GM21723 (cell line): Measurements from ENCODE around the gene MICAL2.
A peak's percentile ranks its signal among the peaks of the same experiment; 100 is the strongest.

Experiments
- ATAC-seq: cut with Tn5 transposase; IDR thresholded peaks from one replicate; pipeline ENCODE4 v1.9.1; 2021; ENCODE audit warnings: mild to moderate bottlenecking, moderate library complexity; ENCODE audit not compliant: unreplicated experiment

Gene MICAL2

GRCh38 chr11:12166299-12167060 is 56.1 kb downstream of the MICAL2 start:
- no peak for ATAC-seq

- no peak for ATAC-seq
Observed at GRCh38 chr11:12167061-12168000, 56.9 kb downstream of the MICAL2 start.

- ATAC-seq = no peak
Observed at GRCh38 chr11:12168114-12168513, 57.7 kb downstream of the MICAL2 start.

GRCh38 chr11:12169822-12170221 is 59.4 kb downstream of the MICAL2 start:
- ATAC-seq = no peak

- ATAC-seq = no peak
Observed at GRCh38 chr11:12170501-12170900, 60.1 kb downstream of the MICAL2 start.

- no peak for ATAC-seq
Observed at GRCh38 chr11:12170984-12171383, 60.6 kb downstream of the MICAL2 start.

- ATAC-seq = no peak
Observed at GRCh38 chr11:12171921-12172320, 61.5 kb downstream of the MICAL2 start.

- no peak for ATAC-seq
Observed at GRCh38 chr11:12172493-12173013, 62.2 kb downstream of the MICAL2 start.

GRCh38 chr11:12173111-12173510 is 62.7 kb downstream of the MICAL2 start:
- ATAC-seq = no peak

- peak; percentile 54 for ATAC-seq
Observed at GRCh38 chr11:12174128-12174476, 63.7 kb downstream of the MICAL2 start.

GRCh38 chr11:12174477-12175143 is 64.2 kb downstream of the MICAL2 start:
- ATAC-seq = peak; percentile 90

GRCh38 chr11:12175694-12176241 is 65.4 kb downstream of the MICAL2 start:
- ATAC-seq = no peak

GRCh38 chr11:12176410-12176809 is 66.0 kb downstream of the MICAL2 start:
- no peak for ATAC-seq

- ATAC-seq = no peak
Observed at GRCh38 chr11:12177739-12178338, 67.4 kb downstream of the MICAL2 start.

GRCh38 chr11:12179019-12179418 is 68.6 kb downstream of the MICAL2 start:
- ATAC-seq = no peak

GRCh38 chr11:12179531-12179930 is 69.1 kb downstream of the MICAL2 start:
- no peak for ATAC-seq

GRCh38 chr11:12180257-12181205 is 70.1 kb downstream of the MICAL2 start:
- ATAC-seq = no peak

GRCh38 chr11:12182302-12182675 is 71.9 kb downstream of the MICAL2 start:
- no peak for ATAC-seq
